Chondrocyte (in vitro differentiated cells): ENCODE results near the gene ANTXR1. TPM values are rescaled to one million over a fixed set of nuclear protein-coding genes. Genes with fewer than 3 reads are reported as not detected.

Experiments
- DNase-seq: peaks from one replicate; pipeline ENCODE4 v3.0.0; 2021; ENCODE audit warnings: mixed read lengths, low spot score
- H3K27ac Mint-ChIP-seq: one replicate; pipeline ENCODE4 v1.8.0; 2021; ENCODE audit warnings: mild to moderate bottlenecking, moderate library complexity, mixed read lengths; ENCODE audit not compliant: unreplicated experiment
- H3K27me3 Mint-ChIP-seq: 2 replicates; pipeline ENCODE4 v1.8.0; 2021; ENCODE audit warnings: low read depth, mixed read lengths
- H3K36me3 Mint-ChIP-seq: 2 replicates; pipeline ENCODE4 v1.8.0; 2021; ENCODE audit warnings: low read depth, mixed read lengths
- H3K4me1 Mint-ChIP-seq: 2 replicates; pipeline ENCODE4 v1.8.0; 2021; ENCODE audit warnings: low read depth, mild to moderate bottlenecking, mixed read lengths
- H3K4me3 Mint-ChIP-seq: one replicate; pipeline ENCODE4 v1.8.0; 2021; ENCODE audit warnings: mild to moderate bottlenecking, moderate library complexity, mixed read lengths; ENCODE audit not compliant: unreplicated experiment
- H3K9me3 Mint-ChIP-seq: 2 replicates; pipeline ENCODE4 v1.8.0; 2021; ENCODE audit warnings: low read depth, mixed read lengths
- CTCF ChIP-seq: fragments of 200-600 bp; sonication (generic); IDR thresholded peaks from 2 replicates; pipeline ENCODE4 v1.5.0; 2021; ENCODE audit warnings: antibody characterized with exemption, mild to moderate bottlenecking, moderate library complexity
- total RNA-seq: library from RNA; stranded (reverse); gene quantifications from 3 replicates; pipeline ENCODE4 v1.2.1, GENCODE V29; 2021

Gene ANTXR1
- total RNA-seq, 1 donor from 2014 or later, result 351 TPM

GRCh38 chr2:69241093-69241492 lies 228.1 kb downstream of the ANTXR1 start:
- peaks cover 2% of the 10 kb centered on the region for H3K4me1 Mint-ChIP-seq
- TF ChIP-seq CTCF, result no peak
- no peak overlapping the region for H3K4me3 Mint-ChIP-seq
- H3K36me3 Mint-ChIP-seq, result peaks cover 35% of the 10 kb centered on the region
- no peak overlapping the region for H3K27ac Mint-ChIP-seq
- H3K27me3 Mint-ChIP-seq, result no peaks in the 10 kb centered on the region
- no peaks in the 10 kb centered on the region for H3K9me3 Mint-ChIP-seq
- no peak for DNase-seq

DNA sequence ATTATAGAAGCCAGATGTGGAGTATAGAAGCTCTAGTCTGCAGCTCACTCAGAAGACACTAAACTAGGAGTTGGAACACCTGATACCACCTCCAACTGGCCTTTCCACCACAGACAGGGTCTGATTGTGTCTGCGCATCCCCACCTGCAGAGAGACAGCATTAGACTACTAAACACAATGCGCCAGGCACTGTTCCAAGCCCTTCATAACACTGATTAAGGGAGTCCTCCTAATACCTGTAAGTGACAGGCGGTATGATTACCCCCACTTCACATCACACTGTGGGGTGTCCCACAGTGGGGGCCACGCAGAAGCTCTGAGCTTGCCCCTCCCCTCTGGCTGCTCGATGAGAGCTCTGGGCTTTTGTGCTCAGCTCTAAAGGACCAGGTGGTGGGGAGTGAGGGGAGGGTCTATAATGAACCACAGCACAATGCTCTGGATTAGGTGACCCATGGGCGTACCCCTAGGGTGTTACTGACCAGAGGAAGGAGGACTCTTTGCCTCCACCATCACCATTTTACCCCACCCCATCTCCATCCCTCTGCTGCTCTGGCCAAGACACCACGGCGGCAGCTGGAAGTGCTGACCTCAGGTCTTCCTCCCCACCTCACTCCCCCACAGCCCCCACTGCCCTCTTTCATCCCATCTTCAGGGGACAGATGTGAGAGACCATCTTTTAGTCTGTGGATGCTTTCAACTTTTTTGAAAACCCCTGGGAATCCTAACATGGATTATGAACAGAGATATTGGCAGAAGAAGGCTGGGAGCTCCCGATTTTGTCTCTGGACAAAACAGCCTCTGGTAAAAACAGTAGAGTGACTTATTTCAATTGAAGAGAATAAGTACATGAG lies 228.9 kb downstream of the ANTXR1 start:
- Mint-ChIP-seq H3K9me3 (no peaks in the 10 kb centered on the region), H3K36me3 (peaks cover 41% of the 10 kb centered on the region), H3K27ac (no peak overlapping the region), H3K4me3 (no peak overlapping the region), H3K27me3 (no peaks in the 10 kb centered on the region), H3K4me1 (peaks cover 2% of the 10 kb centered on the region)
- no peak for DNase-seq
- no peak for TF ChIP-seq CTCF

GRCh38 chr2:69242651-69243051 lies 229.7 kb downstream of the ANTXR1 start:
- Mint-ChIP-seq H3K27me3 (no peaks in the 10 kb centered on the region), H3K36me3 (peaks cover 47% of the 10 kb centered on the region), H3K27ac (no peak overlapping the region), H3K4me3 (no peak overlapping the region), H3K9me3 (no peaks in the 10 kb centered on the region), H3K4me1 (peaks cover 2% of the 10 kb centered on the region)
- no peak for TF ChIP-seq CTCF
- DNase-seq, result no peak

GRCh38 chr2:69243652-69244051 lies 230.7 kb downstream of the ANTXR1 start:
- no peak for TF ChIP-seq CTCF

DNA sequence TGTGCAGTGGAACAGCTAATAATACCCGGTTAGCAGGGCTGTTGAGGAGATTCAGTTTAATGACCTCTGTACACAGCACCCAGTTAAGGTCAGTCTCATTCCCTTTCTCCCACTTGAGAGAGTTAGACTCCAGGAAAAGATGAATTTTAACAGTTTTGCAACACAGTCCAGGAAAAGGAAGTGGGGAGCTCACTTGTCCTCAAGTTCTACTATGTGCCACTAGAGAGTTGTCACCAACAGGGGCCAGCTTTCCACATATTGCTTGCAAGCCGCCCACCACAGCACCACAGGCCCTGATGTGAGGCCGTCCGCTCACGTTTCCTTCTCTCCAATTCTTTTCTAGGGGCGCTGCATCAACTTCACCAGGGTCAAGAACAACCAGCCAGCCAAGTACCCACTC lies 231.9 kb downstream of the ANTXR1 start:
- Mint-ChIP-seq H3K27ac (no peak overlapping the region), H3K4me1 (peaks cover 2% of the 10 kb centered on the region), H3K9me3 (no peaks in the 10 kb centered on the region)

More at GRCh38 chr2:69243652-69244051, 230.7 kb downstream of the ANTXR1 start:
- DNase-seq, result no peak
- Mint-ChIP-seq H3K27me3 (no peaks in the 10 kb centered on the region), H3K4me1 (peaks cover 2% of the 10 kb centered on the region), H3K27ac (peak overlapping the region; percentile 27), H3K36me3 (peaks cover 53% of the 10 kb centered on the region), H3K9me3 (no peaks in the 10 kb centered on the region), H3K4me3 (no peak overlapping the region)

More for the DNA sequence above, 231.9 kb downstream of the ANTXR1 start:
- no peak overlapping the region for H3K4me3 Mint-ChIP-seq
- H3K36me3 Mint-ChIP-seq, result peaks cover 44% of the 10 kb centered on the region
- no peak for DNase-seq
- no peak for TF ChIP-seq CTCF
- H3K27me3 Mint-ChIP-seq, result no peaks in the 10 kb centered on the region
